ES-I3 (cell line): ENCODE data around the gene DISC1.

Experiments
- H3K36me3 ChIP-seq: 2 replicates; pipeline ENCODE4 v1.6.1; 2013; ENCODE audit warnings: mild to moderate bottlenecking, low read length, control low read depth, moderate library complexity; ENCODE audit not compliant: insufficient read depth
- H3K4me1 ChIP-seq: 2 replicates; pipeline ENCODE4 v1.6.1; 2013; ENCODE audit warnings: mild to moderate bottlenecking, control low read depth, low read length; ENCODE audit not compliant: insufficient read depth
- H3K9ac ChIP-seq: 2 replicates; pipeline ENCODE4 v1.6.1; 2013; ENCODE audit warnings: low read depth, mild to moderate bottlenecking, low read length, moderate library complexity
- H3K9me3 ChIP-seq: 2 replicates; pipeline ENCODE4 v1.6.1; 2013; ENCODE audit warnings: mild to moderate bottlenecking, low read length, moderate library complexity; ENCODE audit not compliant: control insufficient read depth, insufficient read depth

DISC1 gene

GRCh38 chr1:231702804-231703203, 76.2 kb downstream of the DISC1 start:
- Histone ChIP-seq H3K36me3 (no peaks in the 10 kb centered on the region), H3K9me3 (no peaks in the 10 kb centered on the region), H3K9ac (no peak overlapping the region), H3K4me1 (no peaks in the 10 kb centered on the region)

GRCh38 chr1:231705806-231706760, 79.5 kb downstream of the DISC1 start:
- no peaks in the 10 kb centered on the region for H3K36me3 ChIP-seq
- H3K4me1 ChIP-seq, result no peaks in the 10 kb centered on the region
- no peak overlapping the region for H3K9ac ChIP-seq
- no peaks in the 10 kb centered on the region for H3K9me3 ChIP-seq

GRCh38 chr1:231706934-231707333, 80.3 kb downstream of the DISC1 start:
- Histone ChIP-seq H3K4me1 (no peaks in the 10 kb centered on the region), H3K36me3 (no peaks in the 10 kb centered on the region), H3K9me3 (no peaks in the 10 kb centered on the region), H3K9ac (no peak overlapping the region)

DNA sequence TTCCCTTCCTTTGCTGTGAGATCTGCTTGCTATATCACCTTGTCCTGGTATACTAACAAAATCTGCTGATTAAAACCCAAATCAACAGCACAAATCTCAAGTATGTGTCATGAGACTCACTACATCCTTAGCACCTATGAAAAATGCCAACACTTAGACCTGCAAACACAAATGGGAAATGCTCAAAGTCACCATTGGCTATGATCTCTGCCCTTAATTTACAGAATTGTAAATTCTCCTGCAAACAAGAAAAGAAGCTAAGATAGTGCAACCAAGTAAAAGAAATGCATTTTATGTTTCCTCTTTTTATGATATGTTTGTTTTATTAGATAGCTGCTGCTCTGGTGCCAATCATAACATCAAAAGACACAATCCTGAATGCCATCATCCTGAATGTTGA, 80.8 kb downstream of the DISC1 start:
- Histone ChIP-seq H3K9ac (no peak overlapping the region), H3K9me3 (no peaks in the 10 kb centered on the region), H3K4me1 (no peaks in the 10 kb centered on the region), H3K36me3 (no peaks in the 10 kb centered on the region)

- Histone ChIP-seq H3K9ac (no peak overlapping the region), H3K9me3 (no peaks in the 10 kb centered on the region), H3K36me3 (no peaks in the 10 kb centered on the region), H3K4me1 (no peaks in the 10 kb centered on the region)
Measured at GRCh38 chr1:231708394-231708793, 81.8 kb downstream of the DISC1 start.

DNA sequence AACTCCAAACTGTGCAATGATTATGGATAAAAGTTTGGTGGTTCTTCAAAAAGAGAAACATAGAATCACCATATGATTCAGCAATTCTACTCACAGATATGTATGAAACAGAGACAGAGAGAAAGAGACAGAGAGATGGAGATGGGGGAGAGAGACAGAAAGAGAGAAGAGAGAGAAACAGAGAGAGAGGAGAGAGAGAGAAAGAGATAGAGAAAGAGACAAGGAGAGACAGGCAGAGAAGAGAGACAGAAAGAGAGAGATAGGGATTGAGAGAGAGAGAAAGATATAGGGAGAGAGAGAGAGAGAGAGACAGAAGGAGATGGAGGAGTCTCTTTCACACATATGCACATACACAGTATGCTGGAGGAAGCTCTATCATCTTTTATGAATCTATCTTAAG, 87.8 kb downstream of the DISC1 start:
- Histone ChIP-seq H3K4me1 (no peaks in the 10 kb centered on the region), H3K9me3 (no peaks in the 10 kb centered on the region), H3K9ac (no peak overlapping the region), H3K36me3 (no peaks in the 10 kb centered on the region)

DNA sequence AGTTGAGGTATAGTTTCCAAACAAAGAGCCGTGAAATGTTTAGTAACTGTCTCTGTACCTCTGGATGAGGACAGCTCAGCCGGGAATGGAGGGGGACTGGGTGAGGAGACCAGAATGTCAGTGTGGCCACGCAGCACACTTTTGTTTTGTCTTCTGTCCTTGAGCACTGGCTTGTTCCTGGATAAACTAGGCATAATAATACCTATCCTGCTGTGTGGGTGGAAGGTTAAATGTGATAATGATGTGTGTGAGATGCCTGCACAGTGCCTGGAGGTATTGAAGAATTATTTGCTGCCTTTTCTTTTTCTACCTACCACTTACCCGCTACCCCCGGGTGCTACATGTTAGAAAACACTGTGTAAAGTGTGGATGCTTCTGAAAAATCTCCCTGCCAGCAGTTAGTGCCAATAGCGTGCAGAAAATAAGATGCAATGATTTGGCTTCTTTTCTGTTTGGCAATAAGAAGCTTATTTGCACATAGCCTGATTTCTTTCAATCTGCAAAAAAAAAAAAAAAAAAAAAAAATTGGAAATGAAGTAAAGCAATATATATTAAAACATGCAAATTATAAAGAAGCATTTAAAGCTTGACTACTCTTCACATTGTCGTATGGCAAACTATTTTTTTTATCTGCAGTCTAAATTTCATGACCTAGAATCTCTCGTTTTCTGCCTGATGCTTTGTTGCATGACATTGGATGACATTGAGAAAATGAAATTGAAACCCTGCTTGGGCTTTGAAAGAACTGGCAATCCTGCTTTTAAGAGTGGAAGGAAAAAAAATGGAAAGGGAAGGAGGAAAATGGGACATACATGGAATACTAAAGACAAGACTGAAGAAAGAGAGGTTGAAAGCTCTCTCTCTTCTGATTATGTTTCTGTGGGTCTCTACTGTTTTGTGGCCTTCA, 89.5 kb downstream of the DISC1 start:
- Histone ChIP-seq H3K9me3 (no peaks in the 10 kb centered on the region), H3K9ac (no peak overlapping the region), H3K36me3 (no peaks in the 10 kb centered on the region), H3K4me1 (no peaks in the 10 kb centered on the region)

- H3K36me3 ChIP-seq, result no peaks in the 10 kb centered on the region
- H3K9ac ChIP-seq, result no peak overlapping the region
- no peaks in the 10 kb centered on the region for H3K4me1 ChIP-seq
- no peaks in the 10 kb centered on the region for H3K9me3 ChIP-seq
Measured at GRCh38 chr1:231716879-231717278, 90.3 kb downstream of the DISC1 start.

GRCh38 chr1:231719485-231720183, 93.0 kb downstream of the DISC1 start:
- Histone ChIP-seq H3K4me1 (no peaks in the 10 kb centered on the region), H3K36me3 (no peaks in the 10 kb centered on the region), H3K9me3 (no peaks in the 10 kb centered on the region), H3K9ac (no peak overlapping the region)

GRCh38 chr1:231720652-231721325, 94.2 kb downstream of the DISC1 start:
- no peaks in the 10 kb centered on the region for H3K4me1 ChIP-seq
- no peaks in the 10 kb centered on the region for H3K36me3 ChIP-seq
- no peak overlapping the region for H3K9ac ChIP-seq
- no peaks in the 10 kb centered on the region for H3K9me3 ChIP-seq

DNA sequence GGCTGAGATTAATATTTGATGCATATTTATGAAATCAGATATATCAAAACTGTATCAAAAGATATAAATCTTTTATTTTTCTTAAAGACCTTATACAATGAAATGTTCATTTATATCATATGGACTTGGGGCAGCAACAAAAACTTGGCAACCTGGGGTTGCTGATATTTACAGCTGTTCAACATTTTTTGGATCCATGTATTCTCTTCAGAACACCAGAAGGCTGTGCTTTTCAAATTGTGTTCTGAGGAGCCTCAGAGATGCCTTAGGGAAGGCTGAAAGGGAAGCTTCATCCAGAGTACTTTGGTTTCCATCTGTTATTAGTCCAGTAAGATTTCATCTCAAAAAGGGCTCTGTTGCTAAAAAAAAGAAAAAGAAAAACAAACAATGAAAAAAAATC, 94.8 kb downstream of the DISC1 start:
- H3K9me3 ChIP-seq, result no peaks in the 10 kb centered on the region
- no peaks in the 10 kb centered on the region for H3K4me1 ChIP-seq
- H3K36me3 ChIP-seq, result no peaks in the 10 kb centered on the region
- H3K9ac ChIP-seq, result no peak overlapping the region

- H3K9me3 ChIP-seq, result no peaks in the 10 kb centered on the region
- no peaks in the 10 kb centered on the region for H3K4me1 ChIP-seq
- H3K9ac ChIP-seq, result no peak overlapping the region
- H3K36me3 ChIP-seq, result no peaks in the 10 kb centered on the region
Measured at GRCh38 chr1:231722356-231722755, 95.8 kb downstream of the DISC1 start.

- no peaks in the 10 kb centered on the region for H3K4me1 ChIP-seq
- no peaks in the 10 kb centered on the region for H3K9me3 ChIP-seq
- H3K36me3 ChIP-seq, result no peaks in the 10 kb centered on the region
- no peak overlapping the region for H3K9ac ChIP-seq
Measured at GRCh38 chr1:231723146-231723545, 96.6 kb downstream of the DISC1 start.

GRCh38 chr1:231724041-231724440, 97.5 kb downstream of the DISC1 start:
- Histone ChIP-seq H3K9ac (no peak overlapping the region), H3K9me3 (no peaks in the 10 kb centered on the region), H3K36me3 (no peaks in the 10 kb centered on the region), H3K4me1 (no peaks in the 10 kb centered on the region)
